ENCODE results near the gene PKMYT1.

Gene PKMYT1

DNA sequence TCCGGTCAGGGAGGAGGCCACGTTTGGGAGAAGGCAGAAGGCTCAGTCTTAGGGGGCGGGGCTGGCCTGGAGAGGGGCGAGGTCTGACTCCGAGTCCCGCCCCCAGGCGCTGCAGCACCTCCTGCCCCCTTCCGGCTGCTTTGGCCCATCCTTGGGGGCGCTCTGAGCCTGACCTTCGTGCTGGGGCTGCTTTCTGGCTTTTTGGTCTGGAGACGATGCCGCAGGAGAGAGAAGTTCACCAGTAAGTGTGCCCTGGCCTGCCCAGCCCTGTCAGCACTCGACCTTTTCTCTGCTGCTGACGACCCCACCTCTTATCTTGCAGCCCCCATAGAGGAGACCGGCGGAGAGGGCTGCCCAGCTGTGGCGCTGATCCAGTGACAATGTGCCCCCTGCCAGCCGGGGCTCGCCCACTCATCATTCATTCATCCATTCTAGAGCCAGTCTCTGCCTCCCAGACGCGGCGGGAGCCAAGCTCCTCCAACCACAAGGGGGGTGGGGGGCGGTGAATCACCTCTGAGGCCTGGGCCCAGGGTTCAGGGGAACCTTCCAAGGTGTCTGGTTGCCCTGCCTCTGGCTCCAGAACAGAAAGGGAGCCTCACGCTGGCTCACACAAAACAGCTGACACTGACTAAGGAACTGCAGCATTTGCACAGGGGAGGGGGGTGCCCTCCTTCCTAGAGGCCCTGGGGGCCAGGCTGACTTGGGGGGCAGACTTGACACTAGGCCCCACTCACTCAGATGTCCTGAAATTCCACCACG, 41.4 kb upstream of the PKMYT1 start:
- peak overlapping the region; percentile 64 for H3K4me3 ChIP-seq (ENCODE audit: low read length)
- DNase-seq (ENCODE audit: low read depth), result peak; percentile 80
- TF ChIP-seq, protein P1, sequence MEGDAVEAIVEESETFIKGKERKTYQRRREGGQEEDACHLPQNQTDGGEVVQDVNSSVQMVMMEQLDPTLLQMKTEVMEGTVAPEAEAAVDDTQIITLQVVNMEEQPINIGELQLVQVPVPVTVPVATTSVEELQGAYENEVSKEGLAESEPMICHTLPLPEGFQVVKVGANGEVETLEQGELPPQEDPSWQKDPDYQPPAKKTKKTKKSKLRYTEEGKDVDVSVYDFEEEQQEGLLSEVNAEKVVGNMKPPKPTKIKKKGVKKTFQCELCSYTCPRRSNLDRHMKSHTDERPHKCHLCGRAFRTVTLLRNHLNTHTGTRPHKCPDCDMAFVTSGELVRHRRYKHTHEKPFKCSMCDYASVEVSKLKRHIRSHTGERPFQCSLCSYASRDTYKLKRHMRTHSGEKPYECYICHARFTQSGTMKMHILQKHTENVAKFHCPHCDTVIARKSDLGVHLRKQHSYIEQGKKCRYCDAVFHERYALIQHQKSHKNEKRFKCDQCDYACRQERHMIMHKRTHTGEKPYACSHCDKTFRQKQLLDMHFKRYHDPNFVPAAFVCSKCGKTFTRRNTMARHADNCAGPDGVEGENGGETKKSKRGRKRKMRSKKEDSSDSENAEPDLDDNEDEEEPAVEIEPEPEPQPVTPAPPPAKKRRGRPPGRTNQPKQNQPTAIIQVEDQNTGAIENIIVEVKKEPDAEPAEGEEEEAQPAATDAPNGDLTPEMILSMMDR (conservative IDR thresholded peaks at IDR 0.05; ENCODE audit: low read depth, low read length), result peak; percentile 24

DNA sequence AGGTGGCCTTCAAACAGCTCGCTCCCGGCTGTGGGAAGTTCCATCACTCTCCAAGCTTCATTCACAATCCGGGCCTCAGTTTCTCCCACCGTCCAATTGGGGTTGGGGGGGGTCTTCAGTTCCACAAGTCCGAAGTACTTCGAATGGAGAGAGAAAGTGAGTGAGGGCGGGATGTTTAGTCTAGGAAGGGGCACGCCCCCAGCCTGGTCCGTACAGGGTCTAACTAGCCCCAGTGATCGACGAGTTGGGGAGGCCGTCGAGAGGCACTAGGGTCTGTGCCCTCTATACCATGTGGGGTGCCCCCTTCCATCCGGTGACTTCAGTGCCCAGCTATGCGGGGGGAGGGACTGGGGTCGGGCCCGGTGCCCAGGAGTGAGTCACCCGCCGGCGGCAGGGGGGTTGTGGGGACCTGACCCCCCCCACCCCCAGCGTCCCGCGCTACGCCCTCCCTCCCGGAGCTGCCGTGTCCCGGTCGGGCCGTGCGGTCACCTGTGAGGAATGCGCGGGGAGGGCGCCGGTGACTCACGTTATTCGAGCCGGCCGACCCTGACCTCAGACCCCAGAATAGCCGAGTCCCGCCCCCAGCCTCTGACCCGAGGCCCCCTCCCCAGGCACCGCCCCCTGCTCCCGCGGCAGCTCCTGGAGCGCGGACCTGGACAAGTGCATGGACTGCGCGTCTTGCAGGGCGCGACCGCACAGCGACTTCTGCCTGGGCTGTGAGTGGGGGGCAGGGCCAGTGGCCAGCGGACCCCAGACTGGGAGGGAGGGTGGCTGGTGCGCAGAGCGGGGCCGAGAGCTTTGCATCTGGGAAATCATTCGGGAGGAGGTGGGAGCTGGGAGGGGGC, 40.6 kb upstream of the PKMYT1 start:
- TF ChIP-seq, protein P1 (conservative IDR thresholded peaks at IDR 0.05; ENCODE audit: low read depth, low read length), result no peak
- peak; percentile 79 for DNase-seq (ENCODE audit: low read depth)
- peak overlapping the region; percentile 64 for H3K4me3 ChIP-seq (ENCODE audit: low read length)

GRCh38 chr16:3020247-3020603, 40.0 kb upstream of the PKMYT1 start, which contains the start of gene TNFRSF12A:
TNFRSF12A (plus strand) TSS chr16:3020368; CDS start chr16:3020398, 30 bp downstream.
- TF ChIP-seq, protein P1 (conservative IDR thresholded peaks at IDR 0.05; ENCODE audit: low read depth, low read length), result no peak
- DNase-seq (ENCODE audit: low read depth), result no peak
- H3K4me3 ChIP-seq (ENCODE audit: low read length), result peak within 1 kb of the TSS; percentile 64

DNA sequence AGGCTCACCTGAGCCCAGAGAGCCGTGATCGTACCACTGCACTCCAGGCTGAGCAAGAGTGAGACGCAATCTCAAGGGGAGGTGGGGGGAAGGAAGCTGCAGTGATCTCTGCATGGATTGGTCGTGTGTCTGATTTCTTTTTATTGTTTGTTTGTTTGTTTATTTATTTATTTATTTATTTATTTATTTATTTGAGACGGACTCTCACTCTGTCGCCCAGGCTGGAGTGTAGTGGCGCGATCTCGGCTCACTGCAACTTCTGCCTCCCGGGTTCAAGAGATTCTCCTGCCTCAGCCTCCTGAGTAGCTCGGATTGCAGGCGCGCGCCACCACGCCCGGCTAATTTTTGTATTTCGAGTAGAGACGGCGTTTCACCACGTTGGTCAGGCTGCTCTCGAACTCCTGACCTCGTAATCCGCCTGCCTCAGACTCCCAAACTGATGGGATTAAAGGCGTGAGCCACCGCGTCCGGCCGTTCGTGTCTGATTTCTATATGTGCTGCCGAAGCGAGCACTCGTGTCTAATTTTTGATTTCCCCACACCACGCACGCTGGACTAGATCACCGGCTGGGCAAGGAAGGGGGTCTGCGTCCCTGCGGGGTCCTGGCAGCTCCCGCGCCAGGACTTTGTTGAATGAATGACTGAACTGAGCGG, 39.5 kb upstream of the PKMYT1 start:
- H3K4me3 ChIP-seq (ENCODE audit: low read length), result peak overlapping the region; percentile 51
- TF ChIP-seq, protein P1 (conservative IDR thresholded peaks at IDR 0.05; ENCODE audit: low read depth, low read length), result no peak
- peak; percentile 17 for DNase-seq (ENCODE audit: low read depth)

DNA sequence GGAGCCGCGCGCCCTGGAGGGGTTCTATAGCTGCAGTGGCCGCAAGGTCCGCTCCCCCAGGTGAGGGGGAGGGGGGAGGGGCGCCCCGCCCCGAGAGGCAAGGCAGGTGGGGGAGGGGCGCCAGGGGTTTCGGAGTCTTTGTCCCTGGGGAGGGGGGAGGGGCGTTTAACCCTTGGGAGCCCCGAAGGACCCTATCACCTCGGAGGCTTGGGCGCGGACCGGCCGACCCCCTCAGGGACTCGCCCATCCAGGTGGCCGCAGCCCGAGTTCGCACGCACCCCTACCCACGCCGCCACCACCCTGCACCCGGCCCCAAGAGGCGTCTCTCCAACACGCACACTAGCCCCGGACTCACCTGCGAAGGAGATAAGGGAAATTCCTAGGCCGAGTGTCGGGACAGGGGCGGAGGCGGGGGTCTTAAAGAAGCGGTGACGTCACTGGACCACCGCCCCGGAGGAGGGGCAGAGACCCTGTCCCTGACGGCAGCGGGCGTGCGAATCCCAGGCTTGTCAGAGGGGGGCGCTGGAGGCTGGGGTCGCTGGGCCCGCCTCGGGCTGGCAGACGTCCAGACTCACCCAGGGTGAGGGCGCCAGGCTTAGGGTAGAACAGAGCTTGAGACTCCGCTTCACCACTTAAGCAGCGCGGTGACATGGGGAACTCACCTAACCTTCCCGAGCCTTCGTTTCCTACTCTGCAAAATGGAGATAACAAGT, 37.7 kb upstream of the PKMYT1 start, which contains the start of gene CLDN6:
Gene CLDN6, minus strand, starts transcription at position 390 of the 713 bp plus-strand sequence. CDS start 2,162 bp downstream, outside the sequence.
- H3K4me3 ChIP-seq (ENCODE audit: low read length), result peak within 1 kb of the TSS; percentile 4
- peak; percentile 13 for DNase-seq (ENCODE audit: low read depth)
- TF ChIP-seq, protein P1 (conservative IDR thresholded peaks at IDR 0.05; ENCODE audit: low read depth, low read length), result peak; percentile 56

DNA sequence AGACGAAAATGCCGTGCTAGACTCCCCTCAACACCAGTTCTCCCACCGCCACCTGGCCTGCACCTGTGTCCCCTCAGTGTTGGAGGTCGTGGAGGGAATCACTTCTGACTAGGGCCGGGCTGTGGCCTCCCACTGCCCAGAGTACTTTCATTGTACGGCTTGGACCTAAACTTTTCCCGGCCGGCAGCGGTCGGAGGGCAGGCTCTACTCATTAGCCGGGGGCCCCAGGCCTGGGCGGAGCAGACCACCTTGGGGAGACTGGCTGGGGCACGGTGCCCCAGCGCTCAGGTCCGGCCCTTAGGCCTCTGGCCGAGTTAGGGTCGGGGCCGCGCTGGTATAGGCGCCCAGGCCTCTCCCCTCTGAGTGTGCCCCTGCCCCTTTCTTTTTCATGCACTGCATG, 37.1 kb upstream of the PKMYT1 start:
- DNase-seq (ENCODE audit: low read depth), result no peak
- TF ChIP-seq, protein P1 (conservative IDR thresholded peaks at IDR 0.05; ENCODE audit: low read depth, low read length), result no peak
- H3K4me3 ChIP-seq (ENCODE audit: low read length), result no peak overlapping the region

Measured in retinal pigment epithelial cell (primary cell).